Activated CD8-positive, alpha-beta memory T cell treated with anti-CD3 and anti-CD28 coated beads for 4 hours (primary cell): ENCODE data around the gene NPIPA1.
"Not testable (repeated sequence)": the region's sequence is repeated elsewhere in the genome, so short reads cannot be mapped to it uniquely, and the experiment has no call there.

Source experiments
- DNase-seq, 2 donors: peaks; one replicate each; pipeline ENCODE4 v3.0.0-alpha.2; 2020; ENCODE audit warnings: low read depth in 2 of 2

The NPIPA1 gene

GRCh38 chr16:14976971-14977736, 39.9 kb downstream of the NPIPA1 start:
- DNase-seq, result not testable (repeated sequence)

DNA sequence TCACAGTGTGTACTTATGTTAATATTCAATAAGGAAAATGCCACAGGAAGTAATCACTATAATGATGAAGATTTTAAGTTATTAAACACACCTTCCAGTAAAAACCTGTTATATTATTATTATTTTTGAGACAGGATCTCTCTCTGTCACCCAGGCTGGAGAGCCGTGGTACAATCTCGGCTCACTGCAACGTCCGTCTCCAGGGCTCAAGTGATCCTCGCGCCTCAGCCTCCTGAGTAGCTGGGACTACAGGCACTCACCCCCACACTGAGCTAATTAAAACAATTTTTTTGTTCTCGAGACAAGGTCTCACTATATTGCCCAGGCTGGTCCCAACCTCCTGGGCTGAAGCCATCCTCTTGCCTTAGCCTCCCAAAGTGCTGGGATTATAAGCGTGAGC, 41.0 kb downstream of the NPIPA1 start:
- DNase-seq, result not testable (repeated sequence)

GRCh38 chr16:14978908-14979307, 41.7 kb downstream of the NPIPA1 start:
- DNase-seq, result not testable (repeated sequence)

DNA sequence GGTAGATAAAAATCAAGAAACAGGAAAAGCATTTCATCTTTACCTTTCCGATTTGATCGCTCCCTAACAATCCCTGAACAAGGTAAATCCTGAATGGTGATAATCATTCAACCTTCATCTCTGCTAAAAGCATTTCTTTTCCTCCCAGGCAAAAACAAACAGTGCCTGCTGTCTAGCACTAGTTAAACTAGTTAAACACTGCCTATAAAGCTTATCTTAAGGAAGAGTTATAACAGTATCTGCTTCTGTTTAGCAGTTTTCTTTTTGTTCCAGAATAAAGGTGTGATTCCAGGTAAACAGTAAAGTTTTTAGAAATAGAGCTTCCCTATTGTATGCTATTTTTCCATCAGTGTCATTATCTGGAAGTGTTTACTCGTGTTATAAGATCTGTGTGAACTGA, 44.0 kb downstream of the NPIPA1 start:
- not testable (repeated sequence) for DNase-seq

DNA sequence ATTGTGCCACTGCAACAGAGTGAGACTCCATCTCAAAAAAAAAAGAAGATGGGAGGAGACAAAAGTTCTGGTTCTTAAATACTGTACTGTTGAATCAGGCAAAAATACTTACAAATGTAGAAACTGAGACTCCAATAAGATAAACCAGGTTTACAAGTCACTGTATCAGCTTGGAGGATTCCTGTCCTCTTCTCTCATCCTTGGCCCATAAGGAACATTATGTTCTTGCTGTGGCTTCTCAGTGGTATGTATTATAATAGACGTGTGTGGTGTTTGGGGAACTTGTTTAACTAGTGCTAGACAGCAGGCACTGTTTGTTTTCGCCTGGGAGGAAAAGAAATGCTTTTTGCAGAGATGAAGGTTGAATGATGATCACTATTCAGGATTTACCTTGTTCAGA, 45.3 kb downstream of the NPIPA1 start:
- DNase-seq, result not testable (repeated sequence)

- not testable (repeated sequence) for DNase-seq
Observed at GRCh38 chr16:14988092-14988491, 50.8 kb downstream of the NPIPA1 start.

GRCh38 chr16:14988661-14989191, 51.5 kb downstream of the NPIPA1 start:
- DNase-seq, result not testable (repeated sequence)

GRCh38 chr16:14989291-14990281, 52.3 kb downstream of the NPIPA1 start:
- DNase-seq, result not testable (repeated sequence)

- not testable (repeated sequence) for DNase-seq
Observed at GRCh38 chr16:14993277-14994151, 56.3 kb downstream of the NPIPA1 start.

DNA sequence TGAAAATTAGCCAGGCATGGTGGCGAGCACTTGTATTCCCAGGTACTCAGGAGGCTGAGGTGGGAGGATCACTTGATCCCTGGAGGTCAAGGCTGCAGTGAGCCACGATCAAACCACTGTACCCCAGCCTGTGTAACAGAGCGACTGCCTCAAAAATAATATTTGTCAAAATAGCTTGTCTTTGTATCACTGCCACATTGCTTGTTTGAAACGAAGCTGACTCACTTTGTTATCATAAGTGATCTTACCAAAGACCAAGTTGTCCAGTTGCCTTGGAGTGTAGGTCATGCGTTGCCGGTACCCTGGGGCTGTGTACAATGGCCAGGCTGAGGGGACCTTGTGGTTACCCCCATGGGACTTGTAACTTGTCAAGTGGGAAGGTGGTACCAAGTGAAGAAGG, 59.5 kb downstream of the NPIPA1 start:
- not testable (repeated sequence) for DNase-seq

DNA sequence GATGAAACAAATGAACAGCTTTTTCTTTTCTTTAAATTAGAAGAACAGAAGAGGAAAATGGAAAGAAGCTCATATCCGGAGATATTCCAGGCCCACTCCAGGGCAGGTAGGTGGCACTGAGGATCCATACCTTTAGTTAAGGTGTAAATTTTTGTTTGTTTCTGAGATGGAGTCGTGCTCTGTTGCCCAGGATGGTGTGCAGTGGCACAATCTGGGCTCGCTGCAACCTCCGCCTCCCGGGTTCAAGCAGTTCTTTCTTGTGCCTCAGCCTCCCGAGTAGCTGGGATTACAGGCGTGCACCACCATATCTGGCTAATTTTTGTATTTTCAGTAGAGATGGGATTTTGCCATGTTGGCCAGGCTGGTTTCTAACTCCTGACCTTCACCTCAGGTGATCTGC, 61.1 kb downstream of the NPIPA1 start:
- not testable (repeated sequence) for DNase-seq

- not testable (repeated sequence) for DNase-seq
Observed at GRCh38 chr16:14999845-15000244, 62.6 kb downstream of the NPIPA1 start.
